Inflammatory macrophage (primary cell): Measurements from ENCODE around the gene SLC44A1.

Source experiments
- DNase-seq, 2 donors: peaks; one replicate each; pipeline ENCODE4 v3.0.0-alpha.2; 2020 to 2022

SLC44A1 gene

DNA sequence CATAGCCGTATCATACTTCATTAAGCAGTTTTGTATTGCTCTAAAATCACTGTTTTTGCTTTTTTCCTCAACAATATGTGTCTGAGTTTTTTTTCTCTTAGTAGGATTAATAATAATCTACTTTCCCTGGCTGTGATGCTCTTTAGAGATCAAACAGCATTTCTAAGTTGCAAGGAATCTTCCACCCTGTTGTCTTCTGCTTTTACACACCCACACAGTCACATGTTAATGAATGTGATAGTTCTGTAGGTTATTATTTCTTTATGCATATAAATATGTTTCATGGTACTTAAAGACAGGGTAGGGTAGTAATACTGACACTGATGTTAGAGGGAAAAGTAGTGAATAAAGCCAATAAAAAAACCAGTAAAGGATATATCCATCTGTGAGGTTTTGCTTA is 29.3 kb downstream of the SLC44A1 start:
- peak; percentile 30 to 51 for DNase-seq

DNA sequence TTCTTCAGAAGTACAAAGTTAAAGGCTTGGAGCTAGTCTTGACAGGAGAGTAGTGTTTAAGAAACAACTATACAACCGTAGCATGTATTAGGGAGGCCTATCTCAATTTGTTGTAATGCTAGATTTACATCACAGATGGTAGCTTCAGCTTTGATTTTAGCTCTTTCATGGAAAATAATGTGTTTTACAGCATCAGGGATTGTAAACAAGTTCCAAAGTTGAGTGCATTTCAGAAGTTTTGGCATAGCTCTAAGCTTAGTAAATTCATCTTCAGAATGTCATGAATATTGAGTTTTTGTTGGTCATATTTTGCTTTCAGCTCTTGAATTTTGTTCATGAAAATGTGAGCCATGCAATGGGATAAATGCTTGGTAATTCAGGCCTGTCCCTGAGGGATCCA is 30.7 kb downstream of the SLC44A1 start:
- DNase-seq, result no peak

GRCh38 chr9:105275938-105276337 is 31.5 kb downstream of the SLC44A1 start:
- no peak for DNase-seq

DNA sequence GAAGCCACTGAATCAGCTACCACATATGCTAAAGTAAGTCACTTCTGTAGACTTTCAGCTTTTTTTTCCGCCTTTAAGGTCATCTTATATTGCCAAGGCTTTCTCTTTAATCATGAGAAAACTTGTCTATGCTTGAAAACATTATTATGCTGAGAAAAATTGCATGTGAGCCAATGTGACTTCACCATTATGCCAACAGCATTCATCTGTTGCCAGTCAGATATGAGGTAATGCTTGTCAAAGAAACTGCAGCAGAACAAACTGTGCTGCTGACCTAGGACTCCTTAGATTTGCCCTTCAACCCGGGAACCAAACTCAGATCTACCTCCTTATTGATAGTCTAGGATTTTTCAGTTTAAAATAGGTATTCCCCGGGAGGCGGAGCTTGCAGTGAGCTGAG is 34.3 kb downstream of the SLC44A1 start:
- DNase-seq, result no peak

- DNase-seq, result peak in 1 of 2 donors; percentile 16
Observed at GRCh38 chr9:105280691-105281090, 36.2 kb downstream of the SLC44A1 start.

GRCh38 chr9:105281272-105281671 is 36.8 kb downstream of the SLC44A1 start:
- no peak for DNase-seq

GRCh38 chr9:105281926-105282325 is 37.5 kb downstream of the SLC44A1 start:
- no peak for DNase-seq

DNA sequence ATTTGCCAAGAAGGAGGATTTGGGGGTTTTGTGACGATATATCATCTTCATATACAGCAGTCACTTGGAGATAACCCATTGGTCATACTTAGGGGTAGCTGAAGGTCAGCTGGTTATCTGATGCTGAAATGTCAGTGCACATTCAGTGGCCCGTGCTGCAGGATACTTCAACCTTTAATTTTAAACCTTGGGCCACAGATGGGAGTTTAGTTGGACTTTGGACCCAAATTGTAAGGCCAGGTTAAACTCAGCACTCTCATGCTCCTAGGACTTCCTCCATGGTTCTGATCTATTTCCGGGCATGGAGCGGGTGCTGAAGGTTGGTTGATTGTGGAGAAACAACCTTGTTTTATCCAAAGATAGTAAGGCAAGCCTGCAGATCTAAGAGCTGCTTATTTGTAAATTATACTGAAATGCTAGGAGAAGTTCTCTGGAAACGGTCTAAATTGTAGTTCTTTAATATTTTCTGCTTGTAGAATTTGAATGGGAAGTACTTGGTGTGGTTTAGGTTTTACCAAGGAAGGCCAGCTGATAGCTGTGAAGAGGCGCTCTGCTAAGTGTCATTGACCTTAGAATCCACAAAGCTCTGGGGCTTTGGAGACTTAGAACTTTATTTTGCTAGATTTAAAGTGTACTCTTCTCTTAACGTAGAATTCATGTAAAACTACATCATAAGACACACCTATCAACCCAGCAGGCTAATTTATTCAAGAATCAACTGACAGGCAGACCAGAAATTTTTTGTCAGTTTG is 38.6 kb downstream of the SLC44A1 start:
- DNase-seq, result no peak

DNA sequence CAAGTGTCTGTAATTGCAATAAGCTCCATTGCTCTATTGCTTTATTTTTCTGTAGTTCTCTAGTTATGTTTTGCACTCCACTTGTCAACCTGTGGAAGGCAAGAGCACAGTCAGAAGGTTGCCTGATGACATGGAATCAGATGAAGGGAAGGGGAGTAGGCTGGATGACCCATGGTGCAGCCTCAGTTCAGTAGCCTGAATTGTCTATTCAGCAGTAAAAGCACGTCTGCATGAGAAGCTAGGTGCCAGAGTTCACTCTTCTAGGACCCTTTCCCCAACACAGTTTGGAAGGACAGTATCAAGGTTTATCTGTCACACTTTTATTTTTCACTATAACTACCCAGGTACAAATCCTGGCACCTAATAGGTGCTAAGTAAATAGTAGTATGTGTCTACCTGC is 39.3 kb downstream of the SLC44A1 start:
- no peak for DNase-seq

GRCh38 chr9:105284463-105284862 is 40.0 kb downstream of the SLC44A1 start:
- no peak for DNase-seq

DNA sequence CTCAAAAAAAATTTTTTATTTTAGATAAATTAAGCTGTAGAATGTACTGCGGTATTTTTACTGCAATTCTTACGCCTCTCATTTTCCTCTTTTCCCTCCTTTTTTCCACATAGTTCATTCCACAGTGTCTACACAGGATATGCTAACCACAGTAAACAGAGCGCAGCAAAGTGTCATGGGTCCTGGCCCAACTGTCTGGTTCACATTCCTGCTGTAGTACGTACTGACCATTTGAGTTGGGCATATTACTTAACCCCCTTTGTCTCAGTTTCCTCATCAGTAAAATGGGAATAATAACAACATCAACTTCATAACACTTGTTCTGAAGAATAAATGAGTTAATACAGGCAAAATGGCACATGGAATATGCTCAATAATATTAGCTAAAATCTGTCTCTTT is 41.6 kb downstream of the SLC44A1 start:
- no peak for DNase-seq

- no peak for DNase-seq
Observed at GRCh38 chr9:105289305-105289704, 44.9 kb downstream of the SLC44A1 start.

DNA sequence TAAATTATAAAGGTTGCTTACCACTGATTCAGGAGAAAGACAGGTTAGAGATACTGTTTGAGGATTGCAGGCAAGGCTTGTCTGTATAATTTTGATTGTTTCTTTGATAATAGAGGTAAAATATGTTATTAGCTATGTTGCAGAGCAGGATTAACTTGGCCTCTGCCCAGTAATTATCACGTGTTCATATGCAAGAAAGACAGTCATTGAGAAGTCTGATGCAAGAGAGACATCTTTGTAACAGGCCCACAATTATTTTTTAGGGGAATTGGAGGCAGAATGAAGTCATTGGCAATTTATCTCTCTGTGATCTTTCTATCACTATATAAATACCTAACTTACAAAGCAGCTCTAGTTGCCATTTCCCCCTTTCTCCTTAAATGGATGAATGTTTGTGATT is 46.0 kb downstream of the SLC44A1 start:
- peak; percentile 53 to 54 for DNase-seq

GRCh38 chr9:105290954-105291353 is 46.5 kb downstream of the SLC44A1 start:
- DNase-seq, result no peak

DNA sequence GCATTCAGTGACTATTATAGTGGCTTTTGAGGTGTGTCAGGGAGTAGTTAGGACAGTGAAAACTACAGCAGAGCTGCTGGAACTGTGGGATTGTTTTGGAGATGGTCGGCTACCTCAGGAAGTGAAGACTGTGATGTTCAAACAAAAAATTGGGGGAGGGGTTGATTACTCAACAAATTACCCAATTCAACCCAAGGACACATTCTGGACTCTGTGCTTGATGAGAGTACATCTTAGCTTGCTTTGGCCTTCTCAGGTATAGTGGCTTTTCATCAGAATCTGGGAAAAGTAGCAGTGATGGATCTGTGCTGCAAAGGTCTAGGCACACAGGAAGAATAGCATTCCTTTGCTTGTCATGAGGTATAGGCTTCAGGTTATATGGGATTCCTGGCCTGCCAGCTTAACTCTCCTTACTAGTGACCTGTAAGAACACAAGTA is 47.0 kb downstream of the SLC44A1 start:
- DNase-seq, result no peak

DNA sequence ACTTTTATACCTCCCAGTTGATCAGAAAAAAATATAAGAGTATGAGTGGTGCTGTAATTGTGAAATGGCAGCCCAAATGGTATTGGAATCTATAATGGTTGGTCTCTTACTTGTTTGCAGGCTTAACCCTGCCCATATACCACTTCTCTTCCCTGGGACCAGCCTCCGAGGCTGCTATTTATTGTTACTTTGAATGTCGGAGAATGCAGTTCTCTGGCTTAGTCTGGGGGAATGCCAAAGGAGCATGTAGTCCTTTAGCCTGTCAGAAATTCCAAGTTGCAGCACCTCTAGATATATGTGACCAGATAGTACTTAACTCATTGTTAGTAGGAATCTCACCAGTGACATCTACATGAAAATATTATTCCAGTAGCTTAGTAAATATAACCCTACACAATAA is 47.5 kb downstream of the SLC44A1 start:
- no peak for DNase-seq

DNA sequence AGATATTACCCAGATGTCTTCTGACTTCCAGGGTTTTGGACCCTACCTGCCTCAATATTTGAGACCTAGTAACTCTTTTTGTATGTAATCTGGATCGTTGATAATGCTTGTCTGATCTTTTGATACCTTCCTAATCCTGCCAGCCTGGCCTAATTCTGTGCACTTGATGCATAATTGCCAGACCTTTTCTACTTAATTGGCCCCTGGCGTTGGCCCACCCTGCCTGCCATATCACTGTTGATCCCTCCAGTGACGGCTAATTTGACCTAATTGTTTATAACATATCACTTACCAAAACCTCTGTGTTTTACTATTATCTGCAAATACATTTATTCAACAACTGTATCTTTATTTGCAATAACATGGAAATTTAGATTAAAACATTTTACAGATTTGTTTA is 49.0 kb downstream of the SLC44A1 start:
- no peak for DNase-seq

GRCh38 chr9:105295201-105295550 is 50.7 kb downstream of the SLC44A1 start:
- no peak for DNase-seq

GRCh38 chr9:105295986-105296385 is 51.5 kb downstream of the SLC44A1 start:
- no peak for DNase-seq

- no peak for DNase-seq
Observed at GRCh38 chr9:105296445-105296844, 52.0 kb downstream of the SLC44A1 start.

- peak; percentile 53 to 72 for DNase-seq
Observed at GRCh38 chr9:105296877-105297287, 52.4 kb downstream of the SLC44A1 start.

DNA sequence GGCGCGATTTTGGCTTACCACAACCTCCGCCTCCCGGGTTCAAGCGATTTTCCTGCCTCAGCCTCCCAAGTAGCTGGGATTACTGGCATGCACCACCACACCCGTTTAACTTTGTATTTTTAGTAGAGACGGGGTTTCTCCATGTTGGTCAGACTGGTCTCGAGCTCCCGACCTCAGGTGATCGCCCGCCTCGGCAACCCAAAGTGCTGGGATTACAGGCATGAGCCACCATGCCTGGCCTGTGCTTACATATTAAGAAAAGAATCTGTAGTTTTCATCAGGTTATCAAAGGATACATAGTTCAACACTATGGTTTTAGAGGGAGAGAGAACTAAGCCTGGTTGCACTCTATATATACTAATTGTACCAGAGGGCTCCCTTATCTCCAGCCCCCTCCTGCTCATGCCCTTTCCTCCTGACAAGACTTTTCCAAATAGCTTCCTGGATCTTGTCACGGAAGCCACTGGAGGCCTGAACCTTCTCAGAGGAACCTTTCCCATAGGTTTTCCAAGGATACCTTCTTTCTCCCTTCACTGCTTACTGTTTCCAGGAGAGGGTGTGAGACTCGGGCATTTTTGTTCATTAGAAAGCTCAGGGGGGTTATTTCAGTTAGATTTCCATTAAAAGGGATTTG is 53.1 kb downstream of the SLC44A1 start:
- DNase-seq, result no peak

- peak; percentile 73 to 89 for DNase-seq
Observed at GRCh38 chr9:105299190-105299854, 54.9 kb downstream of the SLC44A1 start.

GRCh38 chr9:105302728-105303127 is 58.3 kb downstream of the SLC44A1 start:
- DNase-seq, result no peak
